IPS-15b (cell line): Measurements from ENCODE around the gene ISCA2.
"Not testable (repeated sequence)": the region's sequence is repeated elsewhere in the genome, so short reads cannot be mapped to it uniquely, and the experiment has no call there.

ENCODE experiments used
- H3K27me3 ChIP-seq: one replicate; pipeline ENCODE4 v1.6.1; 2013; ENCODE audit warnings: low read length; ENCODE audit not compliant: control insufficient read depth, insufficient read depth
- H3K36me3 ChIP-seq: one replicate; pipeline ENCODE4 v1.6.1; 2013; ENCODE audit warnings: low read length; ENCODE audit not compliant: control insufficient read depth, insufficient read depth
- H3K4me1 ChIP-seq: one replicate; pipeline ENCODE4 v1.6.1; 2013; ENCODE audit warnings: mild to moderate bottlenecking, low read length; ENCODE audit not compliant: control insufficient read depth, insufficient read depth
- H3K4me3 ChIP-seq: one replicate; pipeline ENCODE4 v1.5.1; 2013; ENCODE audit warnings: low read depth, low read length
- H3K9ac ChIP-seq: one replicate; pipeline ENCODE4 v1.6.1; 2013; ENCODE audit warnings: low read depth, mild to moderate bottlenecking, low read length
- H3K9me3 ChIP-seq: one replicate; pipeline ENCODE4 v1.6.1; 2013; ENCODE audit warnings: mild to moderate bottlenecking, low read length; ENCODE audit not compliant: control insufficient read depth, insufficient read depth

The ISCA2 gene, protein sequence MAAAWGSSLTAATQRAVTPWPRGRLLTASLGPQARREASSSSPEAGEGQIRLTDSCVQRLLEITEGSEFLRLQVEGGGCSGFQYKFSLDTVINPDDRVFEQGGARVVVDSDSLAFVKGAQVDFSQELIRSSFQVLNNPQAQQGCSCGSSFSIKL

DNA sequence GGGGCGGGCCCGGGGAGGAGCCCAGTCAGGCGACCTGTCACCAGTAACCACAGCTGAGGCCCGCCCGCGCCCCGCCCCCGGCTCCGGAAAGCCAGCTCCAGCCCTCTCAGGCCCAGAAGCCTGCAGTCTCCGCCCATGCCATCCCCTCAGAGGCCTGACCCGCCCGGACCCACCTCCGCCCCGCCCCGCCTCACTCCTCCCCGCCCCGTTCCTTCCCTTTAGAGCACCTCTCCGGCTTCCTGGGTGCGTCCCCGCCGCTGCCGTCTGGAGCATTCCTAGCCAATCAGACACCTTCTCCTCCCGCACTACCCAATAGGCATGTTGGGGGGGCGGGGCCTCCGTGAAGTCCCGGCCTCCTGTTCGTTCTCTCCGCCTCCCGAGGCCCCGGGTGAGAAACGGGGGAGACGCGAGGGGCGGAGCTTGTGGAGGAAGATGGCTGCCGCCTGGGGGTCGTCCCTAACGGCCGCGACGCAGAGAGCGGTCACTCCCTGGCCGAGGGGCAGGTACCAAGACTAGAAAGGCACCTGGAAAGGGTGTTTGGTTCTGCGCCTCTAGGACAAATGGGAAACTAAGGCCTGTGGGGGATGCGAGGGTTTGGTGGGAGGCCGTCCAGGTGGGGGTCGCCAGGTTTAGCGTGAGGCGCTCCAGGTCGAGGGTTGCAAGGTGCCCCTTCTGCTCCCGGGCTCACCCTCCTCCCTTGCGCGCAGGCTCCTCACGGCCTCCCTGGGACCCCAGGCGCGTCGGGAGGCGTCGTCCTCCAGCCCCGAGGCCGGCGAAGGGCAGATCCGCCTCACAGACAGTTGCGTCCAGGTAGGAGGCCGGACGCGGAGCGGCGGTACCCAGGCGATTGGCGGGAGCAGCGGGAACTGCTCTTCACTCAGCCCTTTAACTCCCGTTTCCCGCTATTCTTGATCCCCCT is at the start of gene ISCA2:
ISCA2 (plus strand) TSS at position 423 of the 919 bp plus-strand sequence; CDS start at position 433, 10 bp downstream.
- Histone ChIP-seq H3K9me3 (no peaks in the 10 kb centered on the region), H3K4me3 (peak within 1 kb of the TSS; percentile 99), H3K27me3 (no peaks in the 10 kb centered on the region), H3K9ac (peak within 1 kb of the TSS; percentile 77), H3K36me3 (peaks cover 9% of the 10 kb centered on the region), H3K4me1 (peaks cover 9% of the 10 kb centered on the region)

DNA sequence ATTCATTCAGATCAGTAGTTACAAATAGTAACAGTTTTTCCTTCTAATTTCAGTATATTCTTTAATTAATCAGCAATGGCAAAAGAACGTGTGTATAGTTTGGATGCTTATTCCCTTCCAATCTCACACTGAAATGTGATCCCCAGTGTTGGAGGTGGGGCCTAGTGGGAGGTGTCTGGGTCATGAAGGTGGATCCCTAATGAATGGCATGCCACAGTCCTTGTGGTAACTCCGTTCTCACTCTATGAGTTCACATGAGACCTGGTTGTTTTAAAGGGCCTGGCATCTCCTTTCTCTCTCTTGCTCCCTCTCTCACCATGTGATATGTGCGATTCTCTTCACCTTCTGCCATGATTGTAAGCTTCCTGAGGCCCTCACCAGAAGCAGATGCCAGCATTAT is 48.7 kb upstream of the ISCA2 start:
- H3K9me3 ChIP-seq, result no peaks in the 10 kb centered on the region
- no peaks in the 10 kb centered on the region for H3K4me1 ChIP-seq
- H3K36me3 ChIP-seq, result no peaks in the 10 kb centered on the region
- no peak overlapping the region for H3K9ac ChIP-seq
- no peaks in the 10 kb centered on the region for H3K27me3 ChIP-seq
- no peak overlapping the region for H3K4me3 ChIP-seq

DNA sequence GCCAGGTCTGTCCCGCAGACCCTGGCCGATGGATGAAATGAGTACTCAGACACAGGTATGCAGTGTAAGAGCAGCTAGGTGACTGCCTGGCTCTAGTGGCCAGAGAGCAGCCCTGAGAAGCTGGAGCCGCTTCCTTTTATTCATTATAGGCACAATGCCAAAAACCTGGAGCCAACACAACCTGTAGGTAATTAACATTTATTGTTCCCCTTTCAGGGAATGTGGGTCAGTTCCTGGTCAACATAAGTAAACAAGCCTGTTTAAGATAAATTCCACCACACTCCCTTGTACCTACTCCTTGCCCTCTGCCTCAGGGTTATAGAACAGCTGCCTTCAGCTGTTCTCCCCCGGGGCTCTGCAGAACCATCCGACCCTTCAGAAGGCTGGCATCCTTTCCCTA is 39.2 kb upstream of the ISCA2 start:
- H3K4me1 ChIP-seq, H3K9ac ChIP-seq, H3K9me3 ChIP-seq, H3K27me3 ChIP-seq, H3K4me3 ChIP-seq, H3K36me3 ChIP-seq: not testable (repeated sequence)

DNA sequence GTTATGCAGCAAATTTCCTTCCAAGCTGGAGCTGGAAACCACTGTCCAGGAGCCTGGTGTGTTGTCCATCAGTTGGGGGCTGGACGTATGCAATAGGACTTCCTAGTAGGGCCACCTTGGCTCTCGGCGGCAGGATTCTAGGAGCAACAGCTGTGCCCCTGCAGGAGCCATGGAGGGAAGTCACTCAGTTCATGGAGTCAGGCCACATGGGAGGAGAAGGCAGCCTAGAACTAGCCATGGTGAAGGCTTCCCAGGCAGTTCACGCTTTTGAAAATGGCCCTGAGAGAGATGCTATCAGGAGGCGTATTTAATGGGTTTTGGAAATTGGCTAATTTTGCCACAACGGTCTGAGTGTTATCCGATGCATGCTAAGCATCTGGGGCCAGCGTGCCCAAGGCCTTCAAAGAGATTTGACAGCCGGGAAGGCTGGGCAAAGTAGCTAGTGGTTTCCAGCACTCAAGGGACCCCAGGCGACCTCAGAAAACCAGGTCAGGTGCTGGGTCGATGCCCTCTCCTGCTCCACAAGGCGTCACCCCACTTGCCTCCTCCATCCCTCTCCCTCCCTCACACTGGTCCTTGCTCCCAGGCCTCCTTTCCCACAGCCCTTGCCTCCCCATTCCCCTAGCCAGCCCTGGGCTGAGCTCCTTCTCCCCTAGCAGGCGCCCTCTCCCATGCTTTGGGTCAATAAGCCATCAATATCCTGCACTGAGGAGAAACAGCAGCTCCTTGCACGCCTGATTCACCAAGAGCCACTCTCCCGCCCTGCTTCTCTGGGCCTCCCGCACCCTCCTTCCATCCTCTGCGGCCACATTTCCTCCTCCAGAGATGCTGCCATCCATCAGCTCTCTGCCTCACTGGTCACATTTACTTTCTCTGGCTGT is 36.6 kb upstream of the ISCA2 start:
- no peak overlapping the region for H3K4me3 ChIP-seq
- no peaks in the 10 kb centered on the region for H3K27me3 ChIP-seq
- no peaks in the 10 kb centered on the region for H3K4me1 ChIP-seq

DNA sequence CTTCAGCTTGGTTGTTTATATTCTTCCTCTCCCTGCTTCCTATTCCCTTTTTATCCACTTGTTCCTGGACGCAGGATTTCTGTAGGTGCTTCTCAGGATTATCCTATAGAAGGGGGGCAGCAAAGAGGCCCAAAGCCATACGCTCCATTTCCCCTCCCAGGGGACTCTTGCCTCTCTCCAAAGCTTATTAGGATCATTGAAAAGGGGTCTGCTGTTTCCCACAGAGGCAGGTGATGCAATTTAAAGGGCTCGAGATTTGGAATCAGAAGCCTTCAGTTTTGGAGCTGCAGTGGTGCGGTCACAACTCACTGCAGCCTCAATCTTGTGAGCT is 36.0 kb upstream of the ISCA2 start:
- Histone ChIP-seq H3K27me3 (no peaks in the 10 kb centered on the region), H3K4me1 (no peaks in the 10 kb centered on the region), H3K9ac (no peak overlapping the region), H3K9me3 (no peaks in the 10 kb centered on the region), H3K4me3 (no peak overlapping the region), H3K36me3 (no peaks in the 10 kb centered on the region)

More for the DNA sequence above, 36.6 kb upstream of the ISCA2 start:
- H3K9ac ChIP-seq, result no peak overlapping the region
- H3K9me3 ChIP-seq, result no peaks in the 10 kb centered on the region
- no peaks in the 10 kb centered on the region for H3K36me3 ChIP-seq

DNA sequence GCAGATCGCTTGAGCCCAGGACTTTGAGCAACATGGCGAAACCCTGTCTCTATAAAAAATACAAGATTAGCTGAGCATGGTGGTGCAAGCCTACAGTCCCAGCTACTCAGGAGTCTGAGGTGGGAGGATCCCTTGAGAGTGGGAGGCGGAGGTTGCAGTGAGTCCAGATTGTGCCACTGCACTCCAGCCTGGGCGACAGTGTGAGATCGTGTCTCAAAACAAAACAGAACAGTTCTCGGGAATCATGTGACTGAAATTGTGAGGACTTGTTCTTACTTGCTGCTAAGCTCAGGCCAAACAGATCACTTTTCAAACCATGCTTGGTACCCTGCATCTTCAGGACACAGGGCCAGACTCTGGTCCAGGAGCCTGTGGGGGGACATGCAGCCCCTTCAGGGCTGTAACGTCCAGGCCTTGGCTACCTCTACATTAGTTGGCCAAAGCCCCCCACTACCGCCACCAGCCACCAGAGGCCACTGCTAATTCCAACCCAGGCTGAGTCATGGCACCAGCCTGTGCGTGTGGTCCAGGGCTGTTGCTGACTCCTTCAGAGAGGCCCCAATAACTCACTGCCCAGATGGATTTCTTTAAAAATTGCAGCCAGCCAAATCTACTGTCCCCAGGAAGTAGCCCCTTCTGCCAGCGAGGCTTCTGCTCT is 34.1 kb upstream of the ISCA2 start:
- Histone ChIP-seq H3K4me3 (no peak overlapping the region), H3K4me1 (no peaks in the 10 kb centered on the region), H3K9me3 (no peaks in the 10 kb centered on the region), H3K27me3 (no peaks in the 10 kb centered on the region), H3K9ac (no peak overlapping the region), H3K36me3 (no peaks in the 10 kb centered on the region)

DNA sequence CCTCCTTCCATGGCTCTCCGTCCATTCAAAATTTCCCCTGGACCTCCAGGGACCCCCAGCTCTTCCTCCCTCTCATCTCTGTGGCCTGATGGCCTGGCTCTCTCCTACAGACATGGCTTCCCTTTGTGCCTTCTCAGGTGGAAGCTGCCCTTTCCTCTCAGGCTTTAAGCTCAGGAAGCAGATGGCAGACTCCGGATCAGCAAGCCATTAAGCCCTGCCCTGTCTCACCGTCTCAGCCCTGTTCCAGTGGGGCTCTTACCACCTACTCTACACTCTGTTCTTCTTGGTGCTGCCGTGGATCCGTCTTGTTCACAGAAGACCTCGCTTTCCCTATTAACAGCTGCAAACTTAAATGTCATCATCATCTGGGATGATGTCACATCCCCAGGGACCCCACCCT is 33.6 kb upstream of the ISCA2 start:
- Histone ChIP-seq H3K4me1 (no peaks in the 10 kb centered on the region), H3K9me3 (no peaks in the 10 kb centered on the region), H3K36me3 (no peaks in the 10 kb centered on the region), H3K27me3 (no peaks in the 10 kb centered on the region), H3K4me3 (no peak overlapping the region), H3K9ac (no peak overlapping the region)

DNA sequence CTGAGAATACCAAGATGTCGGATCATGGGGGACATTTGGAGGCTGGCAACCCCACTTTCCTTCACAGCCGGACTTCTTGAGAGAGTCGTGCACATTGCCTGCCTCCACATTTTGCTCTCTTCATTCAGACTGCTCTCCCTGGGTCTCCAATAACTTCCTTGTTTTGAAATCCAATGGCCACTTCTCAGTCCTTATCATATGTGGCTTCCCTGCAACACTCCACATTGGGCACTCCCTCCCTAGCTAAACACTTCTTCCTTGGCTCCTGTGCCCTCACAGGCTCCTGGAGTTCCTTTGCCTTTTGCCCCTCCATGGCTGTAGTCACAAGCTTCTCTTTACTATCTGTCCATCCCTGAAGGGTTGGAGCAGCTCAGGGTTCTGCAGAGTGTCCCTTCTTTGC is 30.6 kb upstream of the ISCA2 start:
- Histone ChIP-seq H3K4me3 (no peak overlapping the region), H3K36me3 (no peaks in the 10 kb centered on the region), H3K9ac (no peak overlapping the region), H3K4me1 (no peaks in the 10 kb centered on the region), H3K27me3 (no peaks in the 10 kb centered on the region), H3K9me3 (no peaks in the 10 kb centered on the region)

DNA sequence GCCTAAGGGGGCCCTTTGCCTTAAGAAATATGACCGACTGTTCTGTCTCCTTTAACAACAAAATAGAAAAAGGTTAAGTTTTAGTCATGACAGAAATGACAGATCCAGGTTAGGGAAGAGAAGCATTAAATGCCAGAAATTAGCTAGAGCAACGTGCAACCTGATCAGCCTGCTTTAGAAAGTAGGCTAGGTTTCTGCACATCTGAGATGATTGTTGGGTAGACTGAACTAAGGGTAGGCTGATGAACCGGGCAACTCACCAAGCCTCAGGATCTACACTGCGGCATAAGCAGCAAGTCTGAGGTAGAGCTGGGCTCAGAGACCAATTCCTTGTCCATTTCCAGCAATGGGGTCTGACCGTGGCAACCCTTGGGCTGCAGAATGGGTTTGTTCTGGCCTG is 29.9 kb upstream of the ISCA2 start:
- Histone ChIP-seq H3K4me3 (no peak overlapping the region), H3K9me3 (no peaks in the 10 kb centered on the region), H3K36me3 (no peaks in the 10 kb centered on the region), H3K27me3 (no peaks in the 10 kb centered on the region), H3K9ac (no peak overlapping the region), H3K4me1 (no peaks in the 10 kb centered on the region)

DNA sequence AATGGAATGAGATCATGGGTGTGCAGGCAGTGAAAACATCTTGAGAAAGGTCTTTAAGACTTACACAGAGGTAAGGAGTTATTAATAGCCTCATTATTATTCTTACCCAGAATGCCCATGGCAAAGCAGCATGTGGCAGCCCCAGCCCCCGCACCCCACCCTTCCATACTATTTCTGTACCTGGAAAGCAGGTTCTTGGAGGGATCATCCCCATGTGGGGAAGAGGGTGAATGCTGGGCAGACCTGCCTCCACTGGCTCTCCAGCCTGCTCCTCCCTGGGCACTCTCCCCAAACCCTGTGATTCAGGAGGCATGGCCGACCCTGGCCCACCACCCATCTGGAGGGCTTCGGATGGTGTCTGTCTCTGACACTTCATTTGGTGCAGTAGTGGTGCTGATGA is 28.8 kb upstream of the ISCA2 start:
- Histone ChIP-seq H3K9me3 (no peaks in the 10 kb centered on the region), H3K4me3 (no peak overlapping the region), H3K27me3 (no peaks in the 10 kb centered on the region), H3K9ac (no peak overlapping the region), H3K36me3 (no peaks in the 10 kb centered on the region), H3K4me1 (no peaks in the 10 kb centered on the region)

DNA sequence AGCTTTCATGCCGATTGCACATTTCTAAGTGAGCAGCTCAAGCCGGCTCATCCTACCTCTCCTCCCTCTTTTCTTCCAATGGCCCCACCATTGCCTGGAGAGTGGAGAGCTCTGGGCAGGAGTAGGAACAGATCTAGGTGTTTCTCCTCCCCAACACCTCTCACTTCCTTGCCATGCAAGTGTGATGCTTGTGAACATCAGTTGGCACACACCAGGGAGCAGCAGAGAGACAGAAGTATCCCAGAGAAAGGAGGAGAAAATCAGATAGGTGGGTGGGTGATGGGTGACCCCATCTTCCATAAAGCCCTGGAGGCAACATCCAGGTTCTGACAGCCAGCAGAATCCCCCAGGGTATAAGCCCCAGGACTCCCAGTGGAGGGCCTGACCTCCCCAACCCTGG is 28.2 kb upstream of the ISCA2 start:
- Histone ChIP-seq H3K9ac (no peak overlapping the region), H3K4me3 (no peak overlapping the region), H3K27me3 (no peaks in the 10 kb centered on the region), H3K36me3 (no peaks in the 10 kb centered on the region), H3K9me3 (no peaks in the 10 kb centered on the region), H3K4me1 (no peaks in the 10 kb centered on the region)
